GM19395 (cell line): ENCODE results near the gene PF4V1.

Experiments used
- ATAC-seq: cut with Tn5 transposase; IDR thresholded peaks from one replicate; pipeline ENCODE4 v1.9.1; 2021; ENCODE audit warnings: mild to moderate bottlenecking, moderate library complexity; ENCODE audit not compliant: unreplicated experiment

The PF4V1 gene

GRCh38 chr4:73853246-73853704 lies at the start of gene PF4V1:
TSS of gene PF4V1 (plus strand) at chr4:73853296. CDS start at chr4:73853363, 67 bp downstream.
- no peak for ATAC-seq

- no peak for ATAC-seq
Observed at GRCh38 chr4:73810191-73810590, 42.9 kb upstream of the PF4V1 start.

GRCh38 chr4:73811841-73812240 lies 41.3 kb upstream of the PF4V1 start:
- no peak for ATAC-seq

DNA sequence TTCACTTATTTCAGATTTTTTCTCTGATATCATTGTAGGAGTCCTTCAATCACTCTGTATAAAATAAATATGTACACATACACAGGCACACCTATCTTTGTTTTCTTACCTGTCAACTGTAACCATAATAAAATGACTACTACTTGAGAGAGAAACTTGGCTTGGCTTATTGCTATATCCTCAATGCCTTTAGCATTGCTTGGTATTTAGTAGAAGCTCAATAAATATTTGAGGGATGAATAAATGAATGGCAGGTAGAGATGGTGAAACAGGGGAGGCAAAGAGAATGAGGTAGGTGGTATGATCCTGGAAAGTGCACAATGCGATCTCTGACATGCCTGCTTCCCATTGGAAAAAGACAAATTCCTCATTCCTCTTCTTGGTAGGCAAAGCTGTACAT lies 38.4 kb upstream of the PF4V1 start:
- no peak for ATAC-seq

- no peak for ATAC-seq
Observed at GRCh38 chr4:73815145-73815544, 38.0 kb upstream of the PF4V1 start.

- no peak for ATAC-seq
Observed at GRCh38 chr4:73816814-73817213, 36.3 kb upstream of the PF4V1 start.

- ATAC-seq = no peak
Observed at GRCh38 chr4:73817341-73817740, 35.8 kb upstream of the PF4V1 start.

GRCh38 chr4:73821325-73821724 lies 31.8 kb upstream of the PF4V1 start:
- ATAC-seq = no peak

GRCh38 chr4:73822389-73822788 lies 30.7 kb upstream of the PF4V1 start:
- ATAC-seq = no peak

DNA sequence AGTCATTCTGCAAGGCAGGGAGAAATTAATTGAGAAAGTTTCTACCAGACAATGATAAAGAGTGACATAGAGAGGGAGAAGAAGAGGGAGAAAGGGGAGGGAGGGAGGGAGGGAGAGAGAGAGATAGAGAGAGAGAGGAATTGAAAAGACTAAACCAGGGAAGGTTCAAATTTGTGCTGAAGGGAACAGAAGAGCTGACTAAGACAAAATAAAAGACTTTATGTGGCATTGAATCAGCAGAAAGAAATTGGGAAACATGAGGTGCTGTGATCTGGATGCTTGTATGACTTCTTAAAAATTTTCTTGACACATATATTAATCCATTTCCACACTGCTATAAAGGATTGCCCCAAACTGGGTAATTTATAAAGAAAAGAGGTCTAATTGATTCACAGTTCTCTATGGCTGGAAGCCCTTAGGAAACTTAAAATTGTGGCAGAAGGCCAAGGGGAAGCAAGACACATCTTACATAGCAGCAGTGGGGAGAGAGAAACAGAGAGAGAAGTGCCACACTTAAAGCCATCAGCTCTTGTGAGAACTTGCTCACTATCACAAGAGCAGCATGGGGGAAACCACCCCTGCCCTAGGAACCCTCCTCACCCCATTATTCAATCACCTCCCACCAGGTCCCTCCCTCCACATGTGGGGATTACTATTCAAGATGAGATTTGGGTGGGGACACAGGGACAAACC lies 30.1 kb upstream of the PF4V1 start:
- ATAC-seq = no peak

GRCh38 chr4:73823760-73824159 lies 29.3 kb upstream of the PF4V1 start:
- ATAC-seq = no peak

- no peak for ATAC-seq
Observed at GRCh38 chr4:73828956-73829355, 24.1 kb upstream of the PF4V1 start.

DNA sequence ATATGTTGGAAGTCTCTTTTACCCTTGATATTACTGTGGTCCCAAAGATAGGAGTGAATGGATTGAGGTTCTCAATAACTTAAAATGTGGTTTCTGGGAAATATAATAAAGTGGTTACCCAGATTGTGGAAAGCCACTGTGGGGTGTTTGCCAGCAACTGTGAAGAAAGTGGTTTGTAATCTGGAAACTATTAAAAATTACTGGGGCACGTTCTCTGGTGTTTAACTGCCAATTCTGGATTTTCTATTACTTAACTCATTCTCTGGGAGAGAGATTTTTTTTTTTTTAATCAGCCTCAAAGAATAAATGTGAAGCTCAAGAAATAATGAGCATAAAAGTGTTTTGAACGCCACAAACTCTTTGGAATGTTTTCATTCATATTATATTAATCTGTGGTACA lies 21.5 kb upstream of the PF4V1 start:
- ATAC-seq = no peak

- no peak for ATAC-seq
Observed at GRCh38 chr4:73832651-73833237, 20.4 kb upstream of the PF4V1 start.

DNA sequence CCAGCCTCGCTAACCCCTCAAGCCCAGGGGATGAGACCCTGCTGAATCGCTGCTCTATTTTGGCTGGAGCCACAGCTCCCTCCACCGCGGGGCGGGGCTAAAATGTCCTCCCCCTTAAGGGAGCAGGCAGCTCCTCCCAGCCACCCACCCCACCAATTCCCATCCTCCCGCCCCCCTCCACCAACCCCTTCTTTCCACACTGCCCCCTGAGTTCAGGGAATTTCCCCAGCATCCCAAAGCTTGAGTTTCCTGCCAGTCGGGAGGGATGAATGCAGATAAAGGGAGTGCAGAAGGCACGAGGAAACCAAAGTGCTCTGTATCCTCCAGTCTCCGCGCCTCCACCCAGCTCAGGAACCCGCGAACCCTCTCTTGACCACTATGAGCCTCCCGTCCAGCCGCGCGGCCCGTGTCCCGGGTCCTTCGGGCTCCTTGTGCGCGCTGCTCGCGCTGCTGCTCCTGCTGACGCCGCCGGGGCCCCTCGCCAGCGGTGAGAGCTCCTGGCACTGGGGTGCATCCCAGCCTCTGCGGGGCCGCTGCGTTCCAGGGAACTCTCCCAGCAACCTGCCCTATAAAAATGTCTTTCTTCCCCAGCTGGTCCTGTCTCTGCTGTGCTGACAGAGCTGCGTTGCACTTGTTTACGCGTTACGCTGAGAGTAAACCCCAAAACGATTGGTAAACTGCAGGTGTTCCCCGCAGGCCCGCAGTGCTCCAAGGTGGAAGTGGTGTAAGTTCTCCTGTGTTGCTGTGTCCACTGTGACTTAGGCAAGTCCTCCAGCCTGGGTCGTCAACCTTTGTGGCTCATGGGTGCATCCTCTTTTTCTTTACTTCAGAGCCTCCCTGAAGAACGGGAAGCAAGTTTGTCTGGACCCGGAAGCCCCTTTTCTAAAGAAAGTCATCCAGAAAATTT lies 16.5 kb upstream of the PF4V1 start, which contains the start of gene CXCL6:
Gene CXCL6, plus strand, starts transcription at position 306 of the 907 bp plus-strand sequence. Its CDS starts 73 bp downstream, at position 379.
- no peak for ATAC-seq

GRCh38 chr4:73839071-73839470 lies 14.0 kb upstream of the PF4V1 start:
- no peak for ATAC-seq

GRCh38 chr4:73839715-73840114 lies 13.4 kb upstream of the PF4V1 start:
- no peak for ATAC-seq

- ATAC-seq = no peak
Observed at GRCh38 chr4:73841243-73841925, 11.7 kb upstream of the PF4V1 start.

DNA sequence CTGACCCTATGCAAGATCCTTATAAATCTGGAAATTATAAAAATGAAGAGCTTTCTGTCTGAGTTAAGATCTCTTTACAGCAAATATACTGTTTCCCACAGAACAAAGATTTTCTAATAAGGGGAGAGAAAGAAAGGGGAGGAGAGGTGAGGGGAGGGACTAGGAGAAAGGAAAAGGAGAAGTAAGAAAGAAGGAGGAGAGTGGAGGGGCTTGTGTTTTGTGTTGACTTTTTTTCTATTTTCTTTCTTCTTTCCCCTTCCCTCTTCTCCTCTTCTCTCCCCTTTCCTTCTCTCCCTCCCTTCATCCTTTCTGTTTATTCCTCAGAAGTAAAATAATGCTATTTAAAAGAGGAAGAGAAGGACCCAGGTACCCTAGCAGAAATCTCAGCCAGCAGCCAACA lies 10.4 kb upstream of the PF4V1 start:
- ATAC-seq = no peak

DNA sequence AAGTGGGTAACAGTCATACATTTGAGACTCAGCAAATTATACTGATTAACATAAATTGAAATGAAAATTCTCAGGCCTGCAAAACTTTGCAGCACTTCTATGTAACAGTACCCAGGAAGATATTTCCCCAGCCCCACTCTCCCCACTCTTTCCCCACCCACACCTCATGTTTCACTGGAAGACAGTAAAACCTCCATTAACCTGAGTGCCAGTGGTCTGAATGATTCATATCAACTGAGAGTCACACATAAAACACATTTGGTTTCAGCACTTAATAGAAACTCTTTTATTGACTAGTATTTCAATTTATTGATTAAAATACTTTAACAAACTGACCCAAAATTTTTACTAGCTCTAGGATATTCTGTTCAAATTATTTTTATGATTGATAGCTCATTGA lies 9.7 kb upstream of the PF4V1 start:
- no peak for ATAC-seq

DNA sequence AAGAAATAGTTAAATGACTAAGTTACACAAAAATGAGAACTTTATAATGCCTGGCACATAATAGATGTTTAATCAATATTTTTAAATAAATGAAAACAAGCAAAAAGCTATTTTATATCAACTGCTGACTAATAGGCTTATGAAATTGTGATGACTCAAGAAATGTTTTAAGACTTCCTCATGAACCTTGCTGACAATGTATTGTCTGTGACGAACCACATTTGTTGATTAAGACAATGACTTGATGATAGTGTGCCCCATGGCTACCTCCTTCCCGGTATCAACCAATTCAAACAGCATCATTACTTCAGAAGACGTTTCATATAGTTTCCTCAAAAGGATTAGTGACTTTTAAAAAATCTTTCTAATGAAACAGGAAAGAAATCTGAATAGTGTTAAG lies 8.8 kb upstream of the PF4V1 start:
- ATAC-seq = no peak
